Type B pancreatic cell (in vitro differentiated cells): ENCODE results near the gene C5orf46. TPM values are rescaled to one million over a fixed set of nuclear protein-coding genes. Genes with fewer than 3 reads are reported as not detected.

Experiments used
- DNase-seq: peaks from one replicate; pipeline ENCODE4 v3.0.0; 2021; ENCODE audit warnings: mixed read lengths; ENCODE audit not compliant: unreplicated experiment; ENCODE audit errors: extremely low spot score
- H3K27ac Mint-ChIP-seq: 2 replicates; pipeline ENCODE4 v1.8.0; 2021; ENCODE audit warnings: mild to moderate bottlenecking, mixed read lengths
- H3K27me3 Mint-ChIP-seq: 2 replicates; pipeline ENCODE4 v1.8.0; 2021; ENCODE audit warnings: mixed read lengths
- H3K36me3 Mint-ChIP-seq: 2 replicates; pipeline ENCODE4 v1.8.0; 2021; ENCODE audit warnings: mixed read lengths
- H3K4me1 Mint-ChIP-seq: one replicate; pipeline ENCODE4 v1.8.0; 2021; ENCODE audit warnings: mixed read lengths; ENCODE audit not compliant: unreplicated experiment
- H3K4me3 Mint-ChIP-seq: 2 replicates; pipeline ENCODE4 v1.8.0; 2021; ENCODE audit warnings: mild to moderate bottlenecking, mixed read lengths
- H3K9me3 Mint-ChIP-seq: 2 replicates; pipeline ENCODE4 v1.8.0; 2021; ENCODE audit warnings: mixed read lengths
- total RNA-seq: library from RNA; stranded (reverse); gene quantifications from 2 replicates; pipeline ENCODE4 v1.2.1, GENCODE V29; 2021; ENCODE audit warnings: low replicate concordance
- TF ChIP-seq, protein P1 (sequence below): fragments of 200-600 bp; sonication (generic); conservative IDR thresholded peaks from 2 replicates; pipeline ENCODE4 v1.5.0; 2021; ENCODE audit warnings: antibody characterized with exemption, mild to moderate bottlenecking

Gene C5orf46
- total RNA-seq, 1 donor from 2014 or later, result not detected

DNA sequence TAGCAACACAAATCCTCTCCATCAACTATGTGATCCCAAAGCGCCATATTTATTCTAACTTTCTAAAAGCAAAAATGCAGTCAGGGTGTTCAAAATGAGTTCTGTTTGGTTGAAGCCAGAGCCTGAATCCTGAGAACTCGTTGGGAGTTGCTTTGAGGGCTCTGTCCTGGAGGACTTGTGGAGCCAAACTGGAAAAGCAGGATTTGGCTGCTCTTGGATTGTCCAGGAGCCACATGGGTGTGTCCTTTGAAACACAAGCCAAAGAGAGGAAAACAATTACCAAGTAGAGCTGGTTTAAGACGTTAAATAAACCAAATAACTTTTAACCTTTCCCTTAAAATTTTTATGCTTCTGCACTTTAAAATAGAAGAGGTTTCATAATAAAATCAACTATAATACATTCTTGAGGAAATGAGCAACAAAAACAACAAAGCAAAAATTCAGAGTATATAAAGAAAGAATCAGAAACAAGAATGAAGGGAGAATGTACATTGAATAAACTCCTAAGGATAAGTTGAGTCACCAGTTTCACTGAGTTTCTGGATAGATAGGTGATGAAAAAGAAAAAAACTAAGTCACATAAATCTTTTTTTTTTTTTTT is 13.5 kb downstream of the C5orf46 start:
- TF ChIP-seq, protein P1, sequence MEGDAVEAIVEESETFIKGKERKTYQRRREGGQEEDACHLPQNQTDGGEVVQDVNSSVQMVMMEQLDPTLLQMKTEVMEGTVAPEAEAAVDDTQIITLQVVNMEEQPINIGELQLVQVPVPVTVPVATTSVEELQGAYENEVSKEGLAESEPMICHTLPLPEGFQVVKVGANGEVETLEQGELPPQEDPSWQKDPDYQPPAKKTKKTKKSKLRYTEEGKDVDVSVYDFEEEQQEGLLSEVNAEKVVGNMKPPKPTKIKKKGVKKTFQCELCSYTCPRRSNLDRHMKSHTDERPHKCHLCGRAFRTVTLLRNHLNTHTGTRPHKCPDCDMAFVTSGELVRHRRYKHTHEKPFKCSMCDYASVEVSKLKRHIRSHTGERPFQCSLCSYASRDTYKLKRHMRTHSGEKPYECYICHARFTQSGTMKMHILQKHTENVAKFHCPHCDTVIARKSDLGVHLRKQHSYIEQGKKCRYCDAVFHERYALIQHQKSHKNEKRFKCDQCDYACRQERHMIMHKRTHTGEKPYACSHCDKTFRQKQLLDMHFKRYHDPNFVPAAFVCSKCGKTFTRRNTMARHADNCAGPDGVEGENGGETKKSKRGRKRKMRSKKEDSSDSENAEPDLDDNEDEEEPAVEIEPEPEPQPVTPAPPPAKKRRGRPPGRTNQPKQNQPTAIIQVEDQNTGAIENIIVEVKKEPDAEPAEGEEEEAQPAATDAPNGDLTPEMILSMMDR, result no peak
- H3K27ac Mint-ChIP-seq, result peak overlapping the region; percentile 85
- no peaks in the 10 kb centered on the region for H3K27me3 Mint-ChIP-seq
- H3K36me3 Mint-ChIP-seq, result no peaks in the 10 kb centered on the region
- no peak for DNase-seq
- no peaks in the 10 kb centered on the region for H3K9me3 Mint-ChIP-seq
- H3K4me1 Mint-ChIP-seq, result no peaks in the 10 kb centered on the region
- H3K4me3 Mint-ChIP-seq, result peak overlapping the region; percentile 34

DNA sequence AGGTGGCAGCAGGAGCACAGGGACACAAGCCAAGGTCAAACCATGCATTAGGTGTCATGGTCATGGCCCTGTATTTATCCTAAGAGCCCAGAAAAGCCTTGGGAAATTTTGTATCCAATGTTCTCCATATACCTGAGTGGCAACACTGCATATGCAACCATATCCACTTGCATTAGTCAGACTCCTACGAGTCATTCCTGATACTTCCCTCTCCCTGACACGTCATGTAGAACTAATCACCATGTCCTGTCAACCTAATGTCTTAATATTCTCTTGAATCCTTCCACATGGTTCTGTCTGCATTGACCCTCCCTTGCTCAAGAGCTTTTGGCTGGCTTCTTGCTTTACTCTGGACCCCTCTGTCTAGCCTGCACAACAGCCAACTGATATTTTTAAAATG is 18.4 kb downstream of the C5orf46 start:
- TF ChIP-seq, protein P1, result no peak
- no peak overlapping the region for H3K27ac Mint-ChIP-seq
- no peaks in the 10 kb centered on the region for H3K27me3 Mint-ChIP-seq
- no peak overlapping the region for H3K4me3 Mint-ChIP-seq
- no peak for DNase-seq
- no peaks in the 10 kb centered on the region for H3K36me3 Mint-ChIP-seq
- H3K4me1 Mint-ChIP-seq, result no peaks in the 10 kb centered on the region
- no peaks in the 10 kb centered on the region for H3K9me3 Mint-ChIP-seq

DNA sequence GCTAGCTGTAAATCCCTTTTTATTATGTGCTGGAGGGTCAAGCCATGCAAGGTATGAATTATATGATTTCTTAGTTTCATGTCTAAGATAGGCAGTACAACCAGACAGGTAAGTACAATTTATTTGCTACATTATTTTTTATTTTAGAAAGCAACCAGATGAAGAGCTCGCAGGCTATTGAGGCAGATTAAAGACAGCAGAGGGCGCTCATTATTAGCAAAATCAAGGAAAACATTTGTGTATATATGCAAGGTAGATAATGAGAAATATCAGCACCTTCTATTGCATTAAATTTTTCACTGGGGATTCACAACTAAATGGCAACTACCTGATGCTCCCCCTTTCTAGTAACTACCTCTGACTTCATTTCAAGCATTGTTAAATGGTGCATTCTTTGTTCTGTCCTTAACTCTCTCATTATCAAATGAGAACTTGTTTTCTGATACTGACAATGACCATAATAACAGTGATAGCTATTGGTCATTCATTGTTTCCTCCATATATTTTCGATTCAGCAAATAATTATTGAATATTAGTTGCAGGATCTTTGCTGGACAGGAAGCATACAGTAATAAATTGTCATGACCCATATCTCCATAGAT is 19.2 kb downstream of the C5orf46 start:
- Mint-ChIP-seq H3K36me3 (no peaks in the 10 kb centered on the region), H3K4me1 (no peaks in the 10 kb centered on the region), H3K27ac (no peak overlapping the region), H3K4me3 (no peak overlapping the region), H3K9me3 (no peaks in the 10 kb centered on the region), H3K27me3 (no peaks in the 10 kb centered on the region)
- no peak for DNase-seq
- TF ChIP-seq, protein P1, result peak; percentile 77

DNA sequence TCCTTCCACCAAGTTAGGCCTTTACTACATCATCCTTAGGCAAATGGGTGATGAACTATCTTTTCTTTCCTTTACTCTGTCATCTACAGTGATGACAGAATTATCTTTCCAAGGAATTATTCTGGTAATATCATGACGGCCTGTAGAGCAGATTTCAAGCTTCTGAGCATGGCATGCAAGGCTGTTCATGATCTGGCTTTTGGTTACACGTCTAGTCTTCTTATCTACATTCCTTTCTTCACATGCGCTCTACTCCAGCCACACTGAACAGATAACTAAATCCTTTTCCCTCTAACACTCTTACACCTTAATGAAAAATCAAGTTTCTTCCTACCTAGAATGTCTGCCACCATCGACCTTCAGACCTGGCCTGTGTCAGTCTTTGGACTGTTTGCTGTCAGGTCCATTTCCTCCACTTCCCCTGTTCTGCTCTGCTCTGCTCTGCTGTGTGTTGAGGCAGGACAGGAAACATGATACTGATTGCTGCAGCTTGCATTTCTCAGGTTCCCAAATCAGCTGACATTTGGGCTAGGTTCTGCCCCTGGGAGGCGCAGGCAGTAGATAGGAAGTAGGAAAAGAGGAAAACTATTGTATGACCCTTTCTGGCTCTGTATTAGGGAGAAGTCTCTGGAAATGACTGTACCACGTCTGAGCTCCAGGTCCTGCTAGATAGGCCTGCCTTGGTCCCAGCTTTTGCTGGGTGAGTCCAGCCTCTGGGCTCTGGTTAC is 23.6 kb downstream of the C5orf46 start:
- Mint-ChIP-seq H3K36me3 (no peaks in the 10 kb centered on the region), H3K4me1 (no peaks in the 10 kb centered on the region), H3K27me3 (peaks cover 10% of the 10 kb centered on the region), H3K27ac (no peak overlapping the region), H3K4me3 (no peak overlapping the region), H3K9me3 (no peaks in the 10 kb centered on the region)
- TF ChIP-seq, protein P1, result no peak
- no peak for DNase-seq

DNA sequence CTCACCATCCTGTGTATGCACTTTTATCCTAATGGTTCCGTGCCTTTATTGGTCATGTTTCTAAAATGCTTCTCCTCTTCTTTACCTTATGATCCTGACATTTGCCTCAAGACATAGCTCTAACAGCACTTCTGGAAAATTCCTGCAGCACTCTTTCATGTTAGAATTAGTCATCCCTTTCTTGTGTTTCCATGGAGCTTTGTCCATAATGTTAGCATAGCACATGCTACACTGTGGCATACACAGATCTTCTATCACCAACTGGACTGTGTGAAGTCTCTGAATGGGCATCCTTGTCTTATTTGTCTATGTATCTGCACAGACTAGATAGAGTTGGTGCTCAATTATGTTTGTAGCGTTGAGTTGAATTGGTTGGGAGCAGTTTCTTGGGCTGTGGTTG is 25.9 kb downstream of the C5orf46 start:
- H3K4me3 Mint-ChIP-seq, result no peak overlapping the region
- DNase-seq, result no peak
- H3K27me3 Mint-ChIP-seq, result peaks cover 24% of the 10 kb centered on the region
- no peaks in the 10 kb centered on the region for H3K4me1 Mint-ChIP-seq
- H3K27ac Mint-ChIP-seq, result no peak overlapping the region
- no peaks in the 10 kb centered on the region for H3K9me3 Mint-ChIP-seq
- TF ChIP-seq, protein P1, result no peak
- no peaks in the 10 kb centered on the region for H3K36me3 Mint-ChIP-seq
